Chondrocyte (in vitro differentiated cells): ENCODE results near the gene MYL4. TPM values are rescaled to one million over a fixed set of nuclear protein-coding genes. Genes with fewer than 3 reads are reported as not detected.
"Not testable (repeated sequence)": the region's sequence is repeated elsewhere in the genome, so short reads cannot be mapped to it uniquely, and the experiment has no call there.

Source experiments
- DNase-seq: peaks from one replicate; pipeline ENCODE4 v3.0.0; 2021; ENCODE audit warnings: mixed read lengths, low spot score
- H3K27ac Mint-ChIP-seq: one replicate; pipeline ENCODE4 v1.8.0; 2021; ENCODE audit warnings: mild to moderate bottlenecking, moderate library complexity, mixed read lengths; ENCODE audit not compliant: unreplicated experiment
- H3K27me3 Mint-ChIP-seq: 2 replicates; pipeline ENCODE4 v1.8.0; 2021; ENCODE audit warnings: low read depth, mixed read lengths
- H3K36me3 Mint-ChIP-seq: 2 replicates; pipeline ENCODE4 v1.8.0; 2021; ENCODE audit warnings: low read depth, mixed read lengths
- H3K4me1 Mint-ChIP-seq: 2 replicates; pipeline ENCODE4 v1.8.0; 2021; ENCODE audit warnings: low read depth, mild to moderate bottlenecking, mixed read lengths
- H3K4me3 Mint-ChIP-seq: one replicate; pipeline ENCODE4 v1.8.0; 2021; ENCODE audit warnings: mild to moderate bottlenecking, moderate library complexity, mixed read lengths; ENCODE audit not compliant: unreplicated experiment
- H3K9me3 Mint-ChIP-seq: 2 replicates; pipeline ENCODE4 v1.8.0; 2021; ENCODE audit warnings: low read depth, mixed read lengths
- CTCF ChIP-seq: fragments of 200-600 bp; sonication (generic); IDR thresholded peaks from 2 replicates; pipeline ENCODE4 v1.5.0; 2021; ENCODE audit warnings: antibody characterized with exemption, mild to moderate bottlenecking, moderate library complexity
- long read RNA-seq: library from polyadenylated mRNA; stranded (forward); transcript quantifications from one replicate; pipeline ENCODE4 v2.0.0, GENCODE V29; 2021
- total RNA-seq: library from RNA; stranded (reverse); gene quantifications from 3 replicates; pipeline ENCODE4 v1.2.1, GENCODE V29; 2021

The MYL4 gene
- total RNA-seq: 0.51 to 1.9 TPM (median 1.1 TPM) in 3 replicates
- long read RNA-seq: 0 reads

GRCh38 chr17:47208744-47209488, at the start of gene MYL4:
Gene MYL4 (plus strand): TSS chr17:47209348. CDS start chr17:47209423, 75 bp downstream.
- peak within 1 kb of the TSS; percentile 80 for H3K27ac Mint-ChIP-seq
- H3K4me3 Mint-ChIP-seq: no peak within 1 kb of the TSS
- H3K4me1 Mint-ChIP-seq: peaks cover 58% of the 10 kb centered on the region

GRCh38 chr17:47162013-47162622, 47.0 kb upstream of the MYL4 start:
- DNase-seq: no peak
- Mint-ChIP-seq H3K4me3 (no peak overlapping the region), H3K4me1 (no peaks in the 10 kb centered on the region), H3K36me3 (peaks cover 24% of the 10 kb centered on the region), H3K27ac (peak overlapping the region; percentile 45), H3K27me3 (no peaks in the 10 kb centered on the region), H3K9me3 (no peaks in the 10 kb centered on the region)
- TF ChIP-seq CTCF: no peak

More at GRCh38 chr17:47208744-47209488, at the start of gene MYL4:
- no peaks in the 10 kb centered on the region for H3K36me3 Mint-ChIP-seq
- TF ChIP-seq CTCF: no peak
- DNase-seq: no peak
- no peaks in the 10 kb centered on the region for H3K9me3 Mint-ChIP-seq
- H3K27me3 Mint-ChIP-seq: no peaks in the 10 kb centered on the region

- no peaks in the 10 kb centered on the region for H3K4me1 Mint-ChIP-seq
- no peak for TF ChIP-seq CTCF
- H3K27ac Mint-ChIP-seq: no peak overlapping the region
- peaks cover 33% of the 10 kb centered on the region for H3K36me3 Mint-ChIP-seq
- no peak overlapping the region for H3K4me3 Mint-ChIP-seq
- no peaks in the 10 kb centered on the region for H3K27me3 Mint-ChIP-seq
- H3K9me3 Mint-ChIP-seq: no peaks in the 10 kb centered on the region
- no peak for DNase-seq
These were observed 44.9 kb upstream of the MYL4 start for GRCh38 chr17:47164263-47164662.

GRCh38 chr17:47165137-47165536, 44.0 kb upstream of the MYL4 start:
- no peaks in the 10 kb centered on the region for H3K9me3 Mint-ChIP-seq
- no peak for TF ChIP-seq CTCF
- no peak overlapping the region for H3K4me3 Mint-ChIP-seq
- no peak overlapping the region for H3K27ac Mint-ChIP-seq
- H3K36me3 Mint-ChIP-seq: peaks cover 31% of the 10 kb centered on the region
- H3K4me1 Mint-ChIP-seq: no peaks in the 10 kb centered on the region
- no peak for DNase-seq
- no peaks in the 10 kb centered on the region for H3K27me3 Mint-ChIP-seq

- H3K27ac Mint-ChIP-seq, H3K9me3 Mint-ChIP-seq, H3K4me3 Mint-ChIP-seq, H3K4me1 Mint-ChIP-seq, DNase-seq, H3K27me3 Mint-ChIP-seq: not testable (repeated sequence)
- peaks cover 31% of the 10 kb centered on the region for H3K36me3 Mint-ChIP-seq
These were observed 42.3 kb upstream of the MYL4 start for GRCh38 chr17:47166854-47167253.

GRCh38 chr17:47168896-47169295, 40.3 kb upstream of the MYL4 start:
- not testable (repeated sequence) for H3K27me3 Mint-ChIP-seq, H3K27ac Mint-ChIP-seq, H3K4me3 Mint-ChIP-seq, H3K9me3 Mint-ChIP-seq, DNase-seq, H3K4me1 Mint-ChIP-seq
- peaks cover 27% of the 10 kb centered on the region for H3K36me3 Mint-ChIP-seq
